ENCODE results near the gene NEURL4. TPM values are rescaled to one million over a fixed set of nuclear protein-coding genes. Genes with fewer than 3 reads are reported as not detected.

The NEURL4 gene
- total RNA-seq, 1 experiment from 2014 or later, result 21.4 TPM

DNA sequence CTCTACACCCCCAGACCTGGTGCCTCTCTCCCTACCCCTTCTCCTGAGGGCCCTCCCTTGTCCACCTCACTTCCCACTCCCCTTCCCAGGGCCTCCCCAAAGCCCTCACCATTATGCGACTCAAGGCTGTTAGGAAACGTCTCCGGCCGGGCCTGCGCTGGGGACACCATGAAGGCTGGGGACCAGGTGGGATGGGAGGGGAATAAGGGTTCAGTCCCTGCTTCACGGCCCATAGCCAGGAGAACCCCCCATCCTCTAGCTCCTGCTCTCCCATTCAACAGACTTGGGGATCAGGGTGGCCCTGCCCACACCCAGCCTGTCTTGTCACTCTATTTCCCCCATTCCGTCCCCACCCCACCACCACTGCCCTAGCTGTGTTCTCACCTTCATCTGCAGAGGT, 2.1 kb downstream of the NEURL4 start:
- intact Hi-C loops (cut with micrococcal nuclease), result no loop called here
- H2AFZ ChIP-seq (ENCODE audit: low read length), result no peak overlapping the region
- no peak overlapping the region for H3K9ac ChIP-seq (ENCODE audit: low read length)
- H3K27me3 ChIP-seq (ENCODE audit: low read length), result no peaks in the 10 kb centered on the region
- no peak overlapping the region for H3K27ac ChIP-seq (ENCODE audit: low read length)
- ATAC-seq, result no peak
- 0 out of 2 replicates have a peak, but pooled peaks cover 11% of the 10 kb centered on the region for H3K36me3 ChIP-seq (ENCODE audit: low read depth, low read length)
- BruUV-seq (replicated peaks), result no TSS peak
- peaks cover 16% of the 10 kb centered on the region for H3K79me2 ChIP-seq (ENCODE audit: low read length)
- TF ChIP-seq EZH2phosphoT487 (IDR thresholded peaks at IDR 0.05; ENCODE audit: borderline replicate concordance, low read length) (no peak), EZH2 (IDR thresholded peaks at IDR 0.05; ENCODE audit: low read length, unreplicated experiment) (no peak)
- TF ChIP-seq, protein P1, sequence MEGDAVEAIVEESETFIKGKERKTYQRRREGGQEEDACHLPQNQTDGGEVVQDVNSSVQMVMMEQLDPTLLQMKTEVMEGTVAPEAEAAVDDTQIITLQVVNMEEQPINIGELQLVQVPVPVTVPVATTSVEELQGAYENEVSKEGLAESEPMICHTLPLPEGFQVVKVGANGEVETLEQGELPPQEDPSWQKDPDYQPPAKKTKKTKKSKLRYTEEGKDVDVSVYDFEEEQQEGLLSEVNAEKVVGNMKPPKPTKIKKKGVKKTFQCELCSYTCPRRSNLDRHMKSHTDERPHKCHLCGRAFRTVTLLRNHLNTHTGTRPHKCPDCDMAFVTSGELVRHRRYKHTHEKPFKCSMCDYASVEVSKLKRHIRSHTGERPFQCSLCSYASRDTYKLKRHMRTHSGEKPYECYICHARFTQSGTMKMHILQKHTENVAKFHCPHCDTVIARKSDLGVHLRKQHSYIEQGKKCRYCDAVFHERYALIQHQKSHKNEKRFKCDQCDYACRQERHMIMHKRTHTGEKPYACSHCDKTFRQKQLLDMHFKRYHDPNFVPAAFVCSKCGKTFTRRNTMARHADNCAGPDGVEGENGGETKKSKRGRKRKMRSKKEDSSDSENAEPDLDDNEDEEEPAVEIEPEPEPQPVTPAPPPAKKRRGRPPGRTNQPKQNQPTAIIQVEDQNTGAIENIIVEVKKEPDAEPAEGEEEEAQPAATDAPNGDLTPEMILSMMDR (conservative IDR thresholded peaks at IDR 0.05; ENCODE audit: low read depth, low read length), result no peak
- CTCF ChIA-PET, result no interaction called here
- POLR2A ChIA-PET (ENCODE audit: unreplicated experiment), result no interaction called here
- H3K4me2 ChIP-seq (ENCODE audit: low read length), result no peak overlapping the region
- no peaks in the 10 kb centered on the region for H3F3A ChIP-seq (ENCODE audit: low read length, unreplicated experiment)
- no peak for DNase-seq
- H3K9me2 ChIP-seq (replicated peaks; ENCODE audit: low read length), result no peaks in the 10 kb centered on the region
- H3K4me1 ChIP-seq (ENCODE audit: insufficient read depth, low read length), result 0 out of 2 replicates have a peak, but pooled peaks cover 6% of the 10 kb centered on the region
- no peak overlapping the region for H3K4me3 ChIP-seq (ENCODE audit: low read length)
- no peaks in the 10 kb centered on the region for H4K20me1 ChIP-seq (ENCODE audit: low read length)
- no peaks in the 10 kb centered on the region for H3K9me3 ChIP-seq (ENCODE audit: low read length)

DNA sequence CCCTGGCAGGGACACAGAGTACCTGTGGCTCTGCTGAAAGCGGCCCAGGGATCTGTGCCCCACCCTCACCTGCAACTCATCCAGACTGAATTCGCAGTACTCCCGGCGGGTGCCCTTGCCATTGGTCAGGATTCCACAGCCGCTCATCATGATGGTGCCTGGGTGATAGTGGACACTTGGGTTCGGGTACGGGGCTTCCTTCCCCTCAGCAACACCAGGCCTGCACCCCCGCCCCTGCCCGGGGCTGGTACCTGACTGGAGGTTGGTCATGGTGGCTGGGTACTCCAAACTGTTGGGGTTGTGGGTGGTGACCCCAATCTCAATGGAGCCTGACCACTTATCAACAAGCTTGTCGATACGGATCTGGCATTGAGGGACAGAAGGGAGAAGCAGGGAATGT, 2.9 kb downstream of the NEURL4 start:
- no peak overlapping the region for H3K27ac ChIP-seq (ENCODE audit: low read length)
- intact Hi-C loops (cut with micrococcal nuclease), result no loop called here
- no peak overlapping the region for H3K9ac ChIP-seq (ENCODE audit: low read length)
- peaks cover 16% of the 10 kb centered on the region for H3K79me2 ChIP-seq (ENCODE audit: low read length)
- POLR2A ChIA-PET (ENCODE audit: unreplicated experiment), result no interaction called here
- H4K20me1 ChIP-seq (ENCODE audit: low read length), result no peaks in the 10 kb centered on the region
- no peak for TF ChIP-seq EZH2 (IDR thresholded peaks at IDR 0.05; ENCODE audit: low read length, unreplicated experiment)
- TF ChIP-seq, protein P1 (conservative IDR thresholded peaks at IDR 0.05; ENCODE audit: low read depth, low read length), result no peak
- TF ChIP-seq EZH2phosphoT487 (IDR thresholded peaks at IDR 0.05; ENCODE audit: borderline replicate concordance, low read length), result no peak
- H3K36me3 ChIP-seq (ENCODE audit: low read depth, low read length), result 0 out of 2 replicates have a peak, but pooled peaks cover 11% of the 10 kb centered on the region
- no TSS peak for BruUV-seq (replicated peaks)
- H3K27me3 ChIP-seq (ENCODE audit: low read length), result no peaks in the 10 kb centered on the region
- CTCF ChIA-PET, result no interaction called here
- H3K4me1 ChIP-seq (ENCODE audit: insufficient read depth, low read length), result 0 out of 2 replicates have a peak, but pooled peaks cover 6% of the 10 kb centered on the region
- no peak for ATAC-seq
- H3K9me3 ChIP-seq (ENCODE audit: low read length), result no peaks in the 10 kb centered on the region
- H3K9me2 ChIP-seq (replicated peaks; ENCODE audit: low read length), result no peaks in the 10 kb centered on the region
- no peak overlapping the region for H3K4me3 ChIP-seq (ENCODE audit: low read length)
- DNase-seq, result no peak
- no peak overlapping the region for H3K4me2 ChIP-seq (ENCODE audit: low read length)
- H2AFZ ChIP-seq (ENCODE audit: low read length), result no peak overlapping the region
- no peaks in the 10 kb centered on the region for H3F3A ChIP-seq (ENCODE audit: low read length, unreplicated experiment)

DNA sequence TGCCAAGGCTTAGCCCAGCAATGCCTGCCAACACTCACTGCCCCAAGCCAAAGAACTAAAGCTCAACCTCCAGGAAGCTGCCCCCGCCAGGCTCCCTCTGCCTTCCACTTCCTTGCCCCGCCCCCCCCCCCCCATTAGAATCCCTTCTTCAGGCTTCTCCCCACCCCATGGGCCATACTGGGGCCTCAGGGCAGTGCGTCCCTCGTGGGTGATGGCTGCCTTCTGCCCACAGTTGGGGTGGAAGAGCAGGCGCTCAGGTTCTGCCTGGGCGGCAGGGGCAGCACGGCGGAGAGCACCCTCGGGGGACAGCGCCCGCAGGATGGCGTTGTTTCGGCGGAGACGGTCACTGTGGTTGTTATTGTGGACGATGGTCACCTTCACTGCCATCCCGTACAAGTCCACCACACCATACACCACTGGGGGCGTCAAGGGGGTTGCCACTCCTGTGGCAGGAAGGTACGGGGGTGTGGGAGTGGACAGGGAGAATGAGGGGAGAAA, 4.1 kb downstream of the NEURL4 start:
- ChIA-PET POLR2A (ENCODE audit: unreplicated experiment) (no interaction called here), CTCF (no interaction called here)
- H3K27me3 ChIP-seq (ENCODE audit: low read length), result no peaks in the 10 kb centered on the region
- no peak overlapping the region for H3K4me3 ChIP-seq (ENCODE audit: low read length)
- no peaks in the 10 kb centered on the region for H3K9me2 ChIP-seq (replicated peaks; ENCODE audit: low read length)
- intact Hi-C loops (cut with micrococcal nuclease), result no loop called here
- peaks cover 11% of the 10 kb centered on the region; the same call in 1 of the 2 replicates for H3K36me3 ChIP-seq (ENCODE audit: low read depth, low read length)
- no peak overlapping the region for H3K27ac ChIP-seq (ENCODE audit: low read length)
- no peak for DNase-seq
- BruUV-seq (replicated peaks), result no TSS peak
- no peaks in the 10 kb centered on the region for H3K9me3 ChIP-seq (ENCODE audit: low read length)
- TF ChIP-seq EZH2 (IDR thresholded peaks at IDR 0.05; ENCODE audit: low read length, unreplicated experiment), result no peak
- no peak for TF ChIP-seq EZH2phosphoT487 (IDR thresholded peaks at IDR 0.05; ENCODE audit: borderline replicate concordance, low read length)
- TF ChIP-seq, protein P1 (conservative IDR thresholded peaks at IDR 0.05; ENCODE audit: low read depth, low read length), result no peak
- H3F3A ChIP-seq (ENCODE audit: low read length, unreplicated experiment), result no peaks in the 10 kb centered on the region
- no peak overlapping the region for H2AFZ ChIP-seq (ENCODE audit: low read length)
- 0 out of 2 replicates have a peak, but pooled peaks cover 6% of the 10 kb centered on the region for H3K4me1 ChIP-seq (ENCODE audit: insufficient read depth, low read length)
- peaks cover 16% of the 10 kb centered on the region for H3K79me2 ChIP-seq (ENCODE audit: low read length)
- H3K9ac ChIP-seq (ENCODE audit: low read length), result no peak overlapping the region
- no peak for ATAC-seq
- H4K20me1 ChIP-seq (ENCODE audit: low read length), result no peaks in the 10 kb centered on the region
- H3K4me2 ChIP-seq (ENCODE audit: low read length), result no peak overlapping the region
